Measurements from ENCODE around the gene NR3C2.

Gene NR3C2

GRCh38 chr4:148434075-148434773, 8.0 kb downstream of the NR3C2 start:
- no peak for DNase-seq

DNA sequence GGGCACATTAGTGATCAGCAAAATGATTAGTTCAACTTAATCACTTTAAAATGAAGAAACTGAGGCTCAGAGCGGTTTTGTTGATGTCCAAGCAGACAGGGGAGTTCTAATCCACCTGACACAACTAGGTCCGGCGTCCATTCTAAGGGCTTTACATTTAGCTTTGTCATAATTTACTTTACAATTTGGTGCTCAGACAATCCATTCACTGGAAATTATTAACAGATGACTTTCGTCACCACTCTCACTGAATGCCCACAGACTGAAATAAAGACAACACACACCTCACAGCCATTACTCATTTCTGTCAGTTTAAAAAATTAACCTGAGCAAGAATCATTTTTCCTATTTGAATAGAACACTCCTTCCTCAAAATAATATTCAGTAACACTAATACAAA, 10.8 kb downstream of the NR3C2 start:
- DNase-seq = no peak

- DNase-seq = no peak
Observed at GRCh38 chr4:148430854-148431253, 11.4 kb downstream of the NR3C2 start.

DNA sequence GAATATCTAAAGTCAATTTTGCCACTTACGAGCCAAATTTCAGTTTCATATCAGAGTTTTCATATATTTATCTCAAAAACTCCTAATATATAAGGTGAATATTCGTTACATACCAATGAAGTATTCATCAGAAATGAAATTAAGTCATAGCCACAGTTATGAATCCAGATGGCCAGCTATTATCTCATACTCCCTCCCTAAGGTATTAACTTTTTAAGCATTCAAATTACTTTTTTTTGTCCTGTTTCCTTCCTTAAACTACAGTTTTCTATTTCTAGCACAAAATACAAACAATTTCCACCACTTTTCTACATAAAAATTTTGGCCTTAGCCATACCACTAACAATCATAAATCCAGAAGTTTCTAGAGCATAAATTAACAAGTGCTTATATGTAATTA, 13.0 kb downstream of the NR3C2 start:
- no peak for DNase-seq

- no peak for DNase-seq
Observed at GRCh38 chr4:148426643-148427042, 15.6 kb downstream of the NR3C2 start.

DNA sequence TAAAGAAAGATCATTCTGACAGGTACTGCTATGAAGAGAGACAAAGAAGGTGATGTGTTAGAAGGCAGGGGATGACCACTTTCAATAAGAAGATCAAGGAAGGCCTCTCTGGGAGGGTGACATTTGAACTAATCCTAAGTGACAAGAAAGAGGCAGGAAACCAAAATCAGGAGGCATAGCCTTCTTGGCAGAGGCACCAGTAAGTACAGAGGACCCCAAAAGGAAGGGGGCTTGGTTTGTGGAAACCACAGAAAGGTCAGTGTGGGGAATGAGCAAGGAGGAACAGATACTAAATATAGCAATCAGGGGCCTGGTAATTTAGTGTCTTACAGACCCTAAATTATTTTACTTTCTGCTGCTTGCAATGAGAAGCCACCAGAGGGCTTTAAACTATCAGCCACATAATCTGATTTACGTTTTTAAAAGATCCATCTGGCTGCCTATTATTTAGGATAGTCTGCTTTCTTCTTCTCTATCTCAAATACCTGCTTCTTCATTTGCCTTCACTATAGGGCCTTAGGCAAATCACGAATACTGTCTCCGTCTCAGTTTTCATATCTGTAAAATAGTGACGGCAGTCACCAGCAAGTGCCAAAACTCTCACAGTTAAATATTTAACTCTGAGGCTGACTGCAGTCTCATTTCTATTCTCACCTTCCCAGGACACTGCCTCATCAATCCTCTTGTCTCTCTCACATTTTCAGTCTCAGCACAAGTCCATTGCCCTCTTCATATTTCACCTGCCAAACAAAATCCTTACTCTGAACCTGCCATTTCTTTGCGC, 16.7 kb downstream of the NR3C2 start:
- DNase-seq = no peak

- no peak for DNase-seq
Observed at GRCh38 chr4:148420397-148420796, 21.8 kb downstream of the NR3C2 start.

- DNase-seq = no peak
Observed at GRCh38 chr4:148415500-148415899, 26.7 kb downstream of the NR3C2 start.

DNA sequence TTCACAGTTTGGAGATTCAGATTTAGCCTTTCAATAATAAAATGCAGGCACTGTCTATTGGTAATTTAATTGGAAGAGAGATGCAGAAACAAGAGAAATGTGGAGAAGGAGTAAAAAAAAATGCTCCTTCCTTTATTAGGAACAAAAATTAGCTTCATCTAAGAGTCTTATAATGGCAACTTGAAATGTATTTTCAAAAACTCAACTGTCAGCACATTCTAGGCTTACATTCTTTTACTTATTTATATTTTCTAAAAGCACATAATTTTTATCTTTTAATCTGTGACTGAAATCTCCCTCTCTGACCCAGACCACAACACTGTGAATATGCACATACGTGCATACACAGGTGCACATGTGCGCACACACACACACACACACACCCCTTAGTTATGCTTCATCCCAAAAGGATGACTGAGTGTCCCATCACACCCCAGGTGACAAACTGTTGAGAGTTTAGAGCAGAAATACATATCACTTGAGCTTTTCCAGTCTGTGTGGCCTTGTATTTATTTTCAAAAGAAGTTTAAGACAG, 29.7 kb downstream of the NR3C2 start:
- no peak for DNase-seq

GRCh38 chr4:148405161-148405893, 36.9 kb downstream of the NR3C2 start:
- no peak for DNase-seq

DNA sequence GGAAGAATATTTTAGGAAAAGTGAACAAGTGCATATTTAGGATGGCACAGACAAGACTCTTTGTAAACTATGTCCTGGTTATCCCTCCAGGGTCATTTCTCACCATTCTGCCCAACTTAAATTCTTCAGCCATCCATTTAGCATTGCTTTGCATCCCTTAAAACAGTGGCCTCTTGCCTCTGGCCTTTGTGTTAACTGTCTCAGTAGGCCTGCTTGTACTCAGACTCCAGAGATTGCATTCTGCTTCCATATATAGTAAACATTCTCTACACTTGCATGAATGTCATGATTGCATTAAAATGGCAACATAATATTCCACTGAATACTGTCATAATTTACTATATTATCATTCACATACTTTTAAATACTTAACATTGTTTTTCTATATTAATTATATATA, 43.2 kb downstream of the NR3C2 start:
- DNase-seq = no peak

- DNase-seq = no peak
Observed at GRCh38 chr4:148397771-148398170, 44.4 kb downstream of the NR3C2 start.

DNA sequence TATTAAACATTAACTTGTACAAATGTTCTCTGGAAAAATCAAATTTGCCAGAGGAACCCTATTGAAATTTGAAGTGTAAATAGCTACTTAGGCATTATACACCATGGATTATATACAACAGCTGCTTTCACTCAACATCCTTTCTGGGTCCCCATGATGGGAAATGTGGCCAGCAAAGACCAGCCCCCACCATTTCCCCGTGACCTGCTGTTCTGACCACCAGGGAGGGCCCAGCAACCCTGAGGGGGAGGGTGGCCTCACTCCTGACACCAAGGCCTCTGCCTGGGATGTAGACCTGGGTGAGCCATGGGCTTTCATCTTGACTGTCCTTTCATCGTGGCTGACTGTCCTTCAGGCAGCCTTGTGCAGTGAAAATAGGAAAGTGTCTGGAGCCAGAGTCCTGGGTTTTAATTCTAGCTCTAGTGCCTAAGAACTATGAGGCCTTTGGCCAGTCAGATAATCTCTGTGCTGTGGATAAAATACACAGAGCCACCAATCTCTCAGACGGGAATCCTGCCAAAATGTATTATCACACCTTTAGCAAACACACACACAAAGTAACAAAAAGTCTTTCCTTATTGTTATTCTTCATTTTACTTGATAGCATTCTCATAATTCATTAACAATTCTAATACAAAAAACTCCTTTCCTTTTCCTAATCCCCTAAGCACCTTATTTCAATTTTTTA, 45.1 kb downstream of the NR3C2 start:
- no peak for DNase-seq

- DNase-seq = no peak
Observed at GRCh38 chr4:148395771-148396170, 46.4 kb downstream of the NR3C2 start.

DNA sequence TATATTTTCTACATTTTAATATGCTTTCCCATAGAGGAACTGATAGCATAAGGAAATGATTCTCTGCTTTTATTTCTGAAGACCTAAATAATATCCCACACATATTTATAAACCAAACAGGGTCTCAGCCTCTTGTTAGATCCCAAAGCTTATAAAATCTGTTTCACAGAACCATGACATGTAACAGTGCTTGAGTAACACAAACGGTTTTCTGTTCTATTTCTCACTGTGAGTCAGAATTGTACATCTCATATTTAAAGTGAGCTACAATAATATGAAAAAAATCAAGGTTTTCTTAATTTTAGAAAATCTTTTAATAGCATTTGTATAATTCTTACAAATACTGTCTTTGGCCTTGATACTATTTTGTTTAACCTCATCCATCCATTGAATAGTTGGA, 51.2 kb downstream of the NR3C2 start:
- no peak for DNase-seq

DNA sequence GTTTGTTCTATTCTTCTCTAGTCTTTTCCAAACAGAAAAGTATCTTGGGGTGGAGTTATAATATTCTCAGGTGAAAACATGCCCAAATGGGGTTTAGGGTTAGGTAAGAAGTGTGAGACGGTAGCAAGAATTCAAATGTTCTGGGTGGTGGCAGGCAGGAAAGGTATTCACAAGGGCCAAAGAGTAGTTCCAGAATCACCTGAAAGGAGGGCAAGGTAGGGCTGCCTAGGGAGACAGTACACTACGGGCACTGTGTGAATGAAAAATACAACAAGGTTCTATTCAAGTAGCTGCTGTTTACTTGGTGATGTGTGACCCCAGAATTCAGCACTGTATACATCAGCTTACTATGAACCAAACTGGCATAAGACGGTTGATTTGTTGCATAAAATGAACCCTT, 51.9 kb downstream of the NR3C2 start:
- DNase-seq = no peak

GRCh38 chr4:148380291-148380690, 61.9 kb downstream of the NR3C2 start:
- no peak for DNase-seq

DNA sequence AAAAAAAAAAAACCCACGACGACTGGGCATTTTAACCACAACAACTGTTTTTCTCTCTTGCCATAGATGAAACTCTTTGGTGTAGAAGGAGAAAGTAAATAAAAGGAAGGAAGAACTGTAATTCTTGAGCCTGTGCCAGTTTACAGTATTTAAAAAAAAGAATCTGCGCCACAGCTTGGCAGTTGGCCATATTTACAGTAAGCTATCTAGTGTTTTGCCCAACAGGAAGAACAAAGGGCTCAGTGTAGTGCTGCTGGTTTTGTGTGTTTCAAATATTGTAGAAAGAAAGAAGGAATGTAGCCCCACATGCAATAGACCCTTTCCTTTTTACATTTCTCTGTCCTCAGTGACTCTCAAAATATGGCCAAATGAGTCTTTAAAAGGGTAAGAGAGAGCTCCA, 66.1 kb downstream of the NR3C2 start:
- no peak for DNase-seq

DNA sequence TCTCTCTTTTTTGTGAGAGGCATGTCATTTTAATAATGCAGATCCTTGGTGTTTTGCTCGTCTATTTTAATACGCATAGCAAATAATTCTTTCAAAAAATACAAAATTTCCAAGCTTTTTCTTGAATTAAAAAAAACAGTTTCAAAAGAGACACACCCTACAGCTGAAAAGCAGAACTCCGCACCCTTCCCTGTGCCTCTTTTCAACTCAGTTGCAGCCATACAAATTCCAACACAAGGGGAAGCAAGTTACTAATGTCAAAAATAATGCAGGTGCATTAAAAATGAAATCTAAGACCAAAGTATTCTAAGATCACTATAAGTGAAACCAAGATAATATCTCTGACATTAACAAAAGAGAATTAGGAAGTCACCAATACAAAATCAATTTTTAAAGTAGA, 66.6 kb downstream of the NR3C2 start:
- DNase-seq = no peak

DNA sequence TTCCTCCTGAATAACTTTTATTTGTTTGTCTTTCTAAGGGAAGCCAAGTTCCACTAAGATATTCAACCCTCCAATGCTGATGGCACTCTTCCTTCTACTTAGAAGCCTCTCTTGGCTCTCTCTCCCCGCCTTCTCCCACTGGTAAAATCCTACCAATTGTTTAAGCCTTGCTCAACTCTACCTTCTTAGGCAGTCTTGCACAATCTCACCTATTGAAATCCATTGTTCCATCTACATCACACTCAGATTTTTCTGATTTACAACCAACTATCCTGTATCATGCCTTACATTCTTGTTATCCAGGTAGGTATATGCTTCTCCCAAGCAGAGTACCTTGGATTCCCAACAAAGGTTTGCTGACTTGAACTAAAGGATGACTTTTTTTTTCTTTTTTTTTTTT, 69.1 kb downstream of the NR3C2 start:
- DNase-seq = no peak

DNA sequence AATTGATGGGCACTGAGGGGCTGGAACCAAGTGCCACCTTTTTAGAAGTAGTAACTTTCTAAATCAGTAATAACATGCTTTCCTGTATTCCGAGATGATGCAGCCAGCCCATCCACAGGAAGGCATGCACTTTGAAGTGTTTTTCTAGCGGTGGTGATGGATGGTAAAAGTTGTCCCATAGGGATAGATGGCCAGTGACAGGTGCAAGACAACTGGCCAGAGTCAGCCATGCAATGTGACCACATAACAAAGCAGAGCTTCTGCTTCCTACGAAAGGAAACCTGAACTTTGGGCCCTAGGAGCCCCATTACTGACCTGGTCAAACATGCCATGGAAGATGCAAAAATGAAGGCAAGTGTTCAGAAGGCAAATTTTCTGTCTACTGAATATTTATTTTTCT, 72.3 kb downstream of the NR3C2 start:
- no peak for DNase-seq

GRCh38 chr4:148367756-148368155, 74.5 kb downstream of the NR3C2 start:
- DNase-seq = no peak

GRCh38 chr4:148366251-148366650, 76.0 kb downstream of the NR3C2 start:
- no peak for DNase-seq
